Measurements from ENCODE around the gene PLA2G4F.

Gene PLA2G4F

DNA sequence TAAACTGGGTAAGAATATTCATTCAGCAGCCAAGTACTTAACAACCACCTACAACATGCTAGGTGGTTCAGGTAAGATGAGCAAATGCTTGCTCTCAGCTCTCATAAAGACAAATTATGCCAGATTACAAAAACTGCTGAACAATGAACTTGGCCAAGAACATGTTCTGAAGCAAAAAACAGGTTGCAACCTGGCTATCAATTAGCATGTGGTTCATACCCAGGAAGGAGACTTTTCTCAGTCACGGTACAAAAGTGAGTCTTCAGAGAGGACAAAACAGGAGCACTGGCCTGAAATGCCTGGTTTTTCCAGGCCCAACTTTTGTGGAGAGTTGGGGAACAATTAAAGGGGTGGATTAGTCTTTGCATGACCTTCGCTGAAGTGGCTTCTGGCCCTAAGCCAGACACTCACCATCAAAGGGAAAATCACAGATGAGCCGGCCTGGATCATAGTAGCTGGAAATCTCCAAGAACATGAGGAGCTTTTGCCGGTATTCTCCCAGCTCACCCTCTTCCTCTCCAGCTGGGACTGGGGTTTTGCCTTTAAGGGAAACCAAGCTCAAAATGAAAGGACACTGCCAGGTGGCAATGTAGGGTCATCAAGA is 7.6 kb upstream of the PLA2G4F start:
- no peak for DNase-seq (ENCODE audit: low spot score)

DNA sequence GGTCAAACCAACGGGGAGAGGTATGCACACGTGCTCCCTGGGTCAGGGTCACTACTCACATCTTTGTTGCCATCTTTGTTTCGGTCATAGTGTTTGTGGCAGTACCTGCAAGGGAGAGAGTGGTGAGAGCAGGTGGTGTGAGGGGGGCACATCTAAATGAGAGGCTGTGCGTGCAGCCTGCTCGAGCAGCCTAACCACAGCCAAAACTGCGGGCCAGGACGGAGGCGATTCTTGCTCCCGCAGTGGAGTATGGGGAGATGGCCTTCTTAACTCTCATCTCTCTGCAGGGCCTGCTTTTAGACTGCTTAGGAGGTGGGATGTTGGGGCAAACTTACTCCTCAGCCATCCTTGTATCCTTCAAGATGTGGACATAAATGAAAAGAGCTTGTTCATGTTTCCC is 6.9 kb upstream of the PLA2G4F start:
- no peak for DNase-seq (ENCODE audit: low spot score)

DNA sequence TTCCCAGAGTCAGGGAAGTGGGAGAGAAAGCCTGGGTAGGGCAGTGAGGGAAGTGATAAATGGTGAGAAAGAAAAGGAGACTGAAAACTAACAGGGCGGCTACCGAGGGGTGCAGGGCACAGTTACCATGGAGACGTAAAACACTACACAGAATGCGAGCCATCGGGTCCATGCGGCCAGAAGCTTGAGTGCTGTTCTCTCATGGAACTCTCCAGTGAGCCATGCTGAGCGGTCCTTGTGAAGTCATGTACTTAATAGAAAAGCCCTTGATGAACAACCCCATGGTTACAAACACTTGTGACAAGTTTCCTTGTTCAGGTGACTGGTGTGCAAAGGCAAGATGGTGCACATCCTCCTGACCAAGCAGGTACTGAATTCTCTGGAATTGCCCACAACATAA is 3.7 kb upstream of the PLA2G4F start:
- DNase-seq (ENCODE audit: low spot score), result no peak

DNA sequence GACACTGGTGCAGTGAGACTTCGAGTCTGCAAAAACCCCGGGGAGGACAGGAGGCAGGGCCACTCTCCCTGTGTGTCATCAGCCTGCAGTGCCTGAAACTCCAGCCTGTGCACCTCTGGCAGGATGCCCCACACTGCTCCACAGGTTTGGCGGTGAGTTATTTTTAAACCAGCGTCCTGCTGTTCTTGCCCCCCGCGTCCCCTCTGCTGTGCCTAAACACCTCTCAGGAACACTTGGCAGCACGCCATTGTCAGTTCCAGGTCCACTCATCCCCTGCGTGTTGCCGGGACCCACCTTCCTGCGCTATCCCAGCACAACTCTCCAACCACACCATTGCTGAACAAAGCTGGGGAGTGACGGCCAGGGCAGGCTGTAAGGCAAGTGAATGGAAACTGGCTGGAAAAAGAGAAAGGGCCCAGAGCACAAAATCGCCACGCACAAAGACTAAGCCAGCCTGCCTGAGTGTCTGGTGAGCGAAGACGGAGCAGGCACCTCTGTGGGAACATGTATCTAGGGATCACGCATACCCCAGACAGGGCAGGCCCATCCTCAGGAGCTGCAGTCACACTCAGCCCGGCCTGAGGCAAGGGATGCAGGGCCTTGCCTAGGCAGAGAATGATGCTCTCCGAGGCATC is 3.1 kb upstream of the PLA2G4F start:
- no peak for DNase-seq (ENCODE audit: low spot score)

DNA sequence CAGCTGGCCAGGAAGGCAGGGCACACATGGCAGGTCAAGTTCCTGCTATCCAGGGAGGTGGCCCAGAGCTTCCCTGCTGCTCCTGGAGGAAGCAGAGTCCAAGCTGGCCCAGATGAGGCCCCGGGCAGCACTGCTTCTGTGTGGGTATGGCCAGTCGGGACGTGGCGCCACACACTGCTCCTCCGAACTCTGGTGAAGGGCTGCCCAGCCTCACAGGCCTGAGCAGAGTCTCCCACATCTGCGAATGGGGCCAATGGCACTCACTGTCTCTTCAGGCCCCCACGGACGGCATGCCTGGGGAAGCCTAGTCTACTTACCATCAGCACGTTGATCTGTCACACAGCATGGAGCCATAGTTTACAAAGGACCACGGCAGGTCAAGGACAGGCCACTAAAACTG is 2.5 kb upstream of the PLA2G4F start:
- DNase-seq (ENCODE audit: low spot score), result no peak

DNA sequence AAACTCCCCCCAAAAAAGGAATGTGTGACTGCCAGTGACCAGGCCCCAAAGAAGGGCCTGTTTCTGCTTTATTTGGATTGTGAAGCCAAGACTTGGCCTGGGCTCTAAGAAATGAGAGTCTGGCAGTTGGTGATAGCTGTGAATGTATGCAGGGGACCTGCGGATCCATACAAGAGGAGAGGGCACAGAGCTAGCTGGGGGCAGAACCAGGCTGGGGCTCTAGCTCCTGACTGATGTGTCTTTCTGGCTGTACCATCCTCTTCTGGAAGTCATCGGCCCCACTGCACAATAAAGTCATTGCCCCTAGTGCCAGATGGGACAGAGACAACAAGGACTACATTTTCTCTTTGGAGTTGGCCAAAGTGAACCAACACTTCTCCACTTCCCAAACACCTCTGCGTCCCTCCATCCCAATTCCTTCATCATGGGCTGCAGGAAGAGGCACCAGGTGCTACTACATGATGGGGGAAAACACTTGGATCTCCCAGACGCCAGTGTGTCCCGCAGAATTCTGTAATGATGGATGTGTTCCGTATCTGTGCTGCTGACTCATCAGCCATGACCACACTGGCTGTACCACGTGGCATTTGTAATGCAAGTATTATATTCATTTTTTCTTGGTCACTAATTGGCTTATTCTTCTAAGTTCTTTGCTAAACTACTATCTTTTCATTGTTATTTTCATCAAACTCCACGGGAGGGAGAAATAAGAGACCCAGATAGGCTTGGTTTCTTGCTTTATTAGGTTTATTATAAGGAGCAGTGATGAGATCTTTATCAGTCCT is 1.7 kb upstream of the PLA2G4F start:
- DNase-seq (ENCODE audit: low spot score), result no peak

DNA sequence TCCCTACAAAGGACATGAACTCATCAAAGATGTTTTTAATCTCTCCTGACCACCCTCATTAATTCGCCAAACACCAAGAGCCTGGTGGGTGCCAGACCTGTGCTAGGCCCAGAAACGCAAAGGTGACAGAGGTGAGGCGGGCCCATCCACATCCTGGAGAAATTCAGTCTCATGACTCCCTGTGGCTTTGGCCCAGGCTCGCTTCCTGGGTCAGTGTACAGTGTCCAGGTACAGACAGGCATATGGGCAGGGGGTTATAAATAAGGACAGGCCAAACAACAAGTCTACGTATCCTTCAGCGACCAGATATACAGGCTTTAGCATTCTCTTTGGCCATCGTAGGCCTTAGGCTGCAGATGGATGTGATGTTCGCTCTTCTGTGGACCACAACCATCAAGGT is 945 bp upstream of the PLA2G4F start:
- no peak for DNase-seq (ENCODE audit: low spot score)

DNA sequence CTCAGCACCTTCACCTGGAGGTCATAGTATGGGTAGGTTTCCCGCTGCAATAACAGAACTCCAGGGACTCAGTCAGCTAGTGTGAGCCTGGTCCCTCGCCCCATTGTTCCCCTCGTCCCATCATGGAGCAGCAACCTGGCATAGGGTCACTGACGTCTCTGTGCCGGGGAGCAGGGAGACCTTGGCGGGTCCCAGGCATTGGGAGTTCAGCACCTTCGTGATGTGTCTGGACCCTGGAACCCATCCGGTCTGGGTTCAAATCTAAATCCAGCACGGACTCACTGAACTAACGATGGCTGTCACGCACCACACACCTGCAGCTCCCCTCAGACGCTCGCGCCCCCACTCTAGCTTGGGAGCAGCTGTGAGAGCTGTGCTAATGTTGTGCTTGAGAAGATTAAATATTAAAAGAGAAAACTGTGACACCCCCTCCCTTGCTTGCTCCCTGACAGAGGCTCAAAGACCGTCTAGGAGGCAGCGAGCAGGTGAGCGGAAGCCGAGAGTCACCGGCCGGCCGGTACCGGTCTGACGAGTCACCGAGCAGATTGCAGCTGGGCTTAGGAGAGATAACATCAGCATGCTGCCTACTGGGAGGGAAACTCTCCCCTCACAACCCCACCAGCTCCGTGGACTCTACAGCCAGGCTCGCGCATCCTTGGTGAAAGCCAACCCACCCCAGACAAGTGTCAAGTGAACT is 742 bp downstream of the PLA2G4F start:
- no peak for DNase-seq (ENCODE audit: low spot score)

DNA sequence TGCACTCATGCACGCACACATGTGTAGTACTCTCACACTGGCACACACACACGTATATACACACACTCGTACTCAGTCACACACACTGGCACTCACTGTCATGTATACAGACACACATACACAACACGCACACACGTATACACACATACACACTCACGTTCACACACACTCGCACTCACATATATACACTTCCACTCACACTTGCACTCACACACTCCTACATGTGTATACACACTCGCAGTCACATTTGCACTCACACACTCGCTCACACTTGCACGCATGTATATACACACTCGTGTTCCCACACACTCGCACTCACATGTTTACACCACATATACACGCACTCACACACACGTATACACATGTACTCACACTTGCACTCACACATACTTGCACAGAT is 1.5 kb downstream of the PLA2G4F start:
- DNase-seq (ENCODE audit: low spot score), result no peak

DNA sequence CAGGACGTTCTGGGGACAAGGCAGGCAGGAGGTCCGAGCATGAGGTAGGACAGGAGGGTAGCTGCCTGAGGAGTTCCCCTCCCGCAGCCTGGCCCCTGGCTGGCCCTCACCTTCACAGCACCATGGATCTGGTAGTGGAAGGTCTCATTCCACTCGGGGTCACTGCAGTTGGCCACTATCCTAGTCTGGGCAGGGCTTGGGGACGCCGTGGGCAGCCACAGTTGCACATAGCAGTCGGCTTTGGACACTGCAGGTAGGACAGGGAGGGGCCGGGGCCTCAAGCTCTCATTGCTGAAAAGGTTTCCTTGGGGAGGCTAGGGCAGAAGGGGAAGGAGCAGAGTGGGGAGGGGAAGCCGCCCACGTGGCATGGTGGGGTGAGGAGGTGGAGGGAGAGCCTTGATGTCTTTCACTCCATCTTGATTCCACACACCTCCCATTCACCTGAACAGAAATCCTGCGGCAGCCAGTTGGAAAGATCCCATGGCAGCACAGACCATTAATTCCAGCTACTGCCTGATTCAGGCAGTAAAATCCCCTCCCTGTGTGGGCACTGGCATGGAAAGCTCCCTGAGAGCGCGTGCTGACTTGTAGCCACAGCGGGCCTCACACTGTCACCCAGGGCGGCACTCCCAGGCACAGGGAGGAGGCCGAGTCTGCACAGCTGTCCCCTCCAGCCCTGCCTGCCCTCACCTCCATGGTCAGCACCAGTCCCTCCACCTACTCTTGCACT is 2.1 kb downstream of the PLA2G4F start:
- no peak for DNase-seq (ENCODE audit: low spot score)

DNA sequence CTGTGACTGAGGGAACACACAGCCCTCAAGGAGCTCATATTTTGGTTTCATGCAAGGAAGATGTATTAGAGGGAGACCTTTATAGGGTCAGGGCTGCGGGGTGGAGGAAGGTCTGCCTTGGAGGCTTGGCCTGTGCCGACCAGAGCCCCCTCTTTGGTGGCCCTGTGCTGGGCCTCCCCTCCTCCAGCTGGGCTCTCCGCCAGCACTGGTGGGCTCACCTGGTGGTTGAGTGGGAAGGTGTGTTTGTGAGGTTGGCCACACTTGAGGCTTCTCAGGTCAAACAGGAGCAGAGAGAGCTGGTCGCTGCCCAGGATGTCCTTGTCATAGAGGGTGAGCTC is 2.6 kb downstream of the PLA2G4F start:
- no peak for DNase-seq (ENCODE audit: low spot score)

DNA sequence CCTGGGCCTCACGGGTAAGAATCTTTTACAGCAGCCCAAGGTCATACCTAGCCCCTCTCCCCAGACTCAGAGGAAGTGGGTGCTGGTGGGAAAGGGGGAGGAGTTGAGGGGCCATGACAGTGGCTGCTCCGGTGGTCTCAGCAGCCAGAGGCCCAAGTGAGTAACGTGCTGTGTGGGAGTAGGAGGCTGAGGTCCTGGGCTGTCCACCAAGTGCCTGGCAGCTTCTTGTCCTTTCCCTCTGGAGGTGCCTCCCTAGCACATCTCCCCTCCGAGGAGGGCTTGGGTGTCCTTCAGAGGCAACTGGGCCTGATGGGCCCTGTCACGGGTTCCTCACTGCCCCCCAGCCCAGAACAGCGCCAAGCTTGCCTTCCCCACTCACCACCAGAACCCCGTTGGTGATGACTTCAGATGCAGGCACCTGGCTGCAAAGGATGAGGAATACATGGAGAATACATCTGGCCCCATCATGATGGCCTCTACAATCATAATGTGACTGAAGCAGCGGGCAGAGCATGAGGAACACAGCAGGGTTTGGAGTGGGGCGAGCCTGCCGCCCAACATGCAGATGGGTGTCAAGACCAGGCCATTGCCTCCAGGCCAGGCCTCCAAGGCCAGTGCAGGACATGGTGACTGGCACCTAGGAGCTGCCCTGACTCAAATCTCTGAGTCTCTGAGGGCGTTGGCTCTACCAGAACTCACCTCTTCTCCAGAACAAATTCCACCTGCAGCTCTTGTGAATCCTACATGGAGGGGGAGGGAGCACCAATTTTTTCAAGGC is 3.3 kb downstream of the PLA2G4F start:
- no peak for DNase-seq (ENCODE audit: low spot score)

DNA sequence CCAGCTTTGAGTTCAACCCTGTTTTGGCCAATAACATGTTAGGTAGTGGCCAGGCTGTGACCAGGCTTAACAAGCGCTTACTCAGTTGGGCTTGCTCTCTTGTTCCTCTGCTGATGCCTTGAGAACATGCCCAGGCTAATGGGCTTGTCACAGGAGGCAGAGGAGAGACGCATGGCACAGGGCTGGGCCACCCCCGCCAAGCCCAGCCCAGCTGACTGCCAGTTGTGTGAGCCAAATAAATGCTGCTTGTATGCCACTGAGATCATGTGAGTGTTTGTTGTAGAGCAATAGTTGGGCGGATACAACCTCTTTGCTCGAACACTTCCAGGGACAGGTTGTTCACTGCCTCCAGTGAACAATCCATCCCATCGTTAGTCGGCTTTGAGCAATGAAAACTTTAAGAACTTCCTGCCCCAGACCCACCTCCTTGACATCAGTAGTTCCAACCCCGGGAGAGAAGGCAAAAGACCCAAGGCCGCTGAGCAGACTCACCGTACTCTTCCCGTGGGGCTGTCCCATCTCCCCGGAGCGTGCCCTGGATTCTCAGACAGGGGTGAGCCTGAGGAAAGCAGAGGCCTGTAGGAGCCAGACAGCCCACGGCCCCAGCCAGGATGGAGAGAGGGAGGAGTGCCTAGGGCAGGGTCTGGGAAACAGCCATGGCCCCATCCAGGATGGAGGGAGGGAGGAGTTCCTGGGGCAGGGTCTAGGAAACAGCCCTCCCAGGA is 4.1 kb downstream of the PLA2G4F start:
- DNase-seq (ENCODE audit: low spot score), result no peak

DNA sequence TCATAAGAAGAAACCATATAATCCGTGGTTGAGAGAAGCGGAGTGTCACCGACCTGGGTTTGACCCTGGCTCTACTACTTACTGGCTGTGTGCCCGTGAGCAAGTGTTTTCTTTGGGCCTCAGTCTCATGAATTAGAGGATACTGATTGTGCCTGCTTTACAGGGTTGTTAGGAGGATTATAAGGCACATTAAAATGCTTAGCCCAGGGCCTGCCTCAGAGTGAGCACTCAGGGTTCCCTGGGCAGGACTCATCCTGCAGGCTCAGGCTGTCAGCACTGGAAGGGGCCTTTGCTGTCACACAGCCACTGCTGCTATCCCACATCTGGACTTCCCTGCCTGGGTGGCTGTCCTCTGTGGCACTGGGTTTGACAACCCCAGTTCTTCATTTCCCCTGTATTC is 4.7 kb downstream of the PLA2G4F start:
- DNase-seq (ENCODE audit: low spot score), result no peak

DNA sequence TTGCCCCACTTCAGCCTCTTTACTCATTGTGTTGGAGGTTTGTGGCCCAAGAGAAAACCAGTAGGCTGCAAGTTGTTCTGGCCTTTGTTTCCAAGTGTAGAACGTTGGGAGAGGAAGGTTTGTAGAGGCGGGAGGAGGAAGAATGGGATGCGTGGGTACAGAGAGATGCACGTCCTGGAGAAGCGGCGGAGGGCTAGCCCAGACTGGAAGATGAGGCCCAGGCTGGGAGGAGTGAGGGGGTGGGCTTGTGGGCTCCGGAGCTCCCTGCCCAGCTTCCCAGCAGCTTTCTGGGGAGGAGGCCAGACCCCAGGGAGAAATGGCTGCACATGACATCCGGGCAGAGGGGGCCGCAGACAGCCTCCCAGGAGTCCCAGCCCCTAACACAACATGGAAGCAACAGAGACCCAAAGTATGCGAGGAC is 5.3 kb downstream of the PLA2G4F start:
- no peak for DNase-seq (ENCODE audit: low spot score)

DNA sequence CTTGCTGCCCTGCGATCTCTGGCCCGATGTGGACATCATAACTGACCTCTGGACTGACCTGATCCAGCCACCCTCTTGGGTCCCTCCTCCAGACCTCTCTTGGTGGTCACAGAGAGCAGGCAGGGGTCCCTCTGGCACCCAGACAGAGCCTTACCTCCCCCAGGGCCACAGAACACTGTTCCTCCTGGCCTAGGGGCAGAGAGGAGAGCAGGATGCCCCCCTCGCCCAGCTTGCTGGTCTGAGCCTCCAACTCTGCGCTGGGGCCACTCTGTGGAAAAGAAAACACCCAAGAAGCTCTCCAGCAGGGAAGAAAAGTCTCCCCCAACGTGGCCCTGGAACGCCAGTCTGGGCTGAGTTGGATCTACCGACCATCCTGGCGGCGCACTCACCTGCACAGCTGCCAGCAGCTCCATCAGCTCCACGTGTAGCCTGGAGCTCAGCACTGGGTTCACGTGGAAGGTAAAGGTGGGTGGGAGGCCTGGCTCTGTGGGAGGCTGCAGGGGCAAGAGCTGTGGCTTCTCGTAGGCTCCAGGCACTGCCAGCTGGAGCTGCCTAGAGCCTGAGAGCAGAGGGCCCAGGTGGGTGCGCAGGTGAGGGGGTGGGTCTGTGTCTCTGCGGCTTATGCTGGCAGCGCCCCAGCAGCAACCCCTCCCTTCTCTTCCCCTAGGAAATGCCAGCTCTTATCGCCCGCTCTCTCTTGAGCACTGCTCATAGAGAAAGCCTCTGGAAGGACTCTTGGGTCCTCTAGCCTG is 6.0 kb downstream of the PLA2G4F start:
- DNase-seq (ENCODE audit: low spot score), result no peak

DNA sequence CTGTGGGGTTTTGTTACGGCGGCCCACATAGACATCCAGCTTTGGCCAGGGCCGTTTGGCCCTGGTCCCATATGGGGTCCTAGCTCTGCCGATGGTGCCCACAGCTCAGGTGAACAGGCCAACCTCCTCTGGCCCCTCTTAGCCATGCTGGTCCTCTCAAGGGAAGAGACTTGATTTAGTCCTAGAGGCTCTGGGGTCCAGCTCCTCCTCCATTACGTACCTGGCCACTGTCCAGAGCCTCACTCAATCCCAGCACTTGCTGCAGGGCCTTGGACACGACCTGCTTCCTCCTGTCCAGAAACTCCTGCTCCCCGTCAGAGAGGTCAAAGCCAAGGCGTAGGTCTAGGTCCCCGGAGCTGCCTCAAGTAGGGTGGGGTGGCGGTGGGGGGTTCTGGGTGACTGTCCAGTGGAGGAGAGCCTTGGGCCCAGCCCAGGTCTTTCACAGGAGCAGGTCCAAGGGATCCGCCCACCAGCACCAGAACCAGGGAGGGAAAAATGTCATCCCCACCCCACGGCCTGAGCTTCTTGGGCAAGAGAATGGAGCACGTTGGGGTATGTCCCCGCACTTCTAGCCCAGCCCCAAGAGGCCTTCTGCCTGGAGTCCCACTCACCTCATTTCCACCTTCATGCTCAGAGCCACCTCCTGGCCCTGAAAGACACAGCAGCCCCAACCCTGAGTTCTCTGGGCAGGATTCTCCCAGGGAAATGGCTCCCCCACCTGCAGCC is 6.8 kb downstream of the PLA2G4F start:
- no peak for DNase-seq (ENCODE audit: low spot score)

DNA sequence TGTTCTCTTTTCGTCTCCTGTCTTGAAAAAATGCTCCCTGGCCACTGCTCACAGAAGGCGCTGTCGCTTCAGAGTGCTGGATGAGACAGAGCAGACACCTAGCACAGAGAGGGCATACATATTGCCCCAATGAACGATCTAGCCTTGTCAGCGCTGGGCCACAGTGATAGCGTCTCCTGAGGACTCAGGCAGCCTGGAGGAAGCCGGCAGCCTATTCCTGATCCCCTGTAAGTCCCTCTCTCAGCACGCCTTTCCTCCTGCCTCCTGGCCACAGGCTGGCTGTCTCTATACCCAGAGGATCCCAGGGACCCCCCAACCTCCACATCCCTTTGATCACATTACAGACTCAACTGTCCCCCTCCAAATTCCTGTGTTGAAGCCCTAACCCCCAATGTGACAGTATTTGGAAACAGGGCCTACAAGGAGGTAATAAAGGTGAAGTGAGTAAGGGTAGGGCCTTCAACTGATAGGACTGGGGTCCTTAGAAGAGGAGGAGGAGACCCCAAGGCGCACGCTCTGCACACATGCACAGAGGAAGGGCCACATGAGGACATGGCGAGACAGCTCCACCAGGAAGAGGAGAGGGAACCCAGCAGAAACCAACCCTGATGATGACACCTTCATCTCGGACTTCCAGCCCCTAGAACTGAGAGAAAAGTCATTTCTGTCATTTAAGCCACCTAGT is 7.5 kb downstream of the PLA2G4F start:
- DNase-seq (ENCODE audit: low spot score), result no peak

DNA sequence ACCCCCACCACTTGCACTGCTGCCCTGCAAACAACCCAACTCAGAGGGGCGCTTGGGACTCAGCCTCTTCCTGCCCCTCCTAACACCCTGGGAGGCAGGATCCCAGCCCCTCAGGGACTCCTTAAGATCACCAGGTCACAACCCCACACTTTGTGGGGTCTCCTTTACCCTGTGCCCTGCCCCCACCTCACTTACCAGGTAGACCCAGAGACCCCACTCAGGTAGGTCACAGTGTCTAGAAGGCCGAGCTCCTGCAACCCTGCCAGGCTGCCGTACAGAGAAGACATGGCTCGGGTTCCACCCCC is 9.1 kb downstream of the PLA2G4F start:
- no peak for DNase-seq (ENCODE audit: low spot score)

Data from CD4-positive, alpha-beta T cell treated with Interleukin-15 for 4 hours (primary cell).